Amygdala (tissue), 56 donors: ENCODE data around the gene TM4SF4.

Experiments
- DNase-seq, 56 donors: peaks; one replicate each; lab custom pipeline; 2025; lab: John Stamatoyannopoulos, UW

The TM4SF4 gene

GRCh38 chr3:149541091-149541491 lies 66.6 kb downstream of the TM4SF4 start:
- no peak for DNase-seq

GRCh38 chr3:149542375-149543312 lies 68.1 kb downstream of the TM4SF4 start:
- no peak for DNase-seq

GRCh38 chr3:149545049-149545448 lies 70.6 kb downstream of the TM4SF4 start:
- DNase-seq = no peak

- peak in 16 of 56 donors; percentile 4 to 54 (median 24) for DNase-seq
Measured at GRCh38 chr3:149547413-149547812, 72.9 kb downstream of the TM4SF4 start.

GRCh38 chr3:149547954-149548668 lies 73.6 kb downstream of the TM4SF4 start:
- peak in 2 of 56 donors; percentile 5 to 24 for DNase-seq

GRCh38 chr3:149548669-149549065 lies 74.2 kb downstream of the TM4SF4 start:
- DNase-seq = no peak

- DNase-seq = no peak
Measured at GRCh38 chr3:149551500-149551899, 77.0 kb downstream of the TM4SF4 start.

GRCh38 chr3:149552700-149553099 lies 78.2 kb downstream of the TM4SF4 start:
- no peak for DNase-seq
